IMR-90 (cell line): Measurements from ENCODE around the gene FOXN3. TPM values are rescaled to one million over a fixed set of nuclear protein-coding genes. Genes with fewer than 3 reads are reported as not detected.

Experiments
- ATAC-seq: fragments of 200-7000 bp; cut with Tn5 transposase; 2 replicates; pipeline ENCODE4 v1.9.1; 2020; ENCODE audit warnings: low read depth, mild to moderate bottlenecking, moderate library complexity
- BruUV-seq: library from RNA; stranded (reverse); fragments of 400-500 nt; replicated peaks from 2 replicates; lab custom pipeline; 2021; lab: Mats Ljungman, UMichigan
- CTCF ChIA-PET: fragments of 300-600 bp; formaldehyde crosslinking; extraction: SDS; loops from one replicate; lab custom pipeline; 2021; ENCODE audit warnings: antibody characterized with exemption; lab: Yijun Ruan, JAX
- POLR2A ChIA-PET: fragments of 300-600 bp; sonication (Branson Sonifier 250); formaldehyde crosslinking; loops from one replicate; lab custom pipeline; 2022; ENCODE audit warnings: antibody characterized with exemption; ENCODE audit not compliant: unreplicated experiment; lab: Charles Lee
- DNase-seq: peaks from one replicate; pipeline ENCODE4 v3.0.0; 2013
- H2AFZ ChIP-seq: replicated peaks from 2 replicates; pipeline ENCODE3; 2013; ENCODE audit warnings: low read length, mild to moderate bottlenecking; ENCODE audit not compliant: poor library complexity
- H2AK5ac ChIP-seq: 2 replicates; pipeline ENCODE4 v1.6.1; 2013; ENCODE audit warnings: low read depth, low read length, inconsistent platforms
- H2AK9ac ChIP-seq: replicated peaks from 2 replicates; pipeline ENCODE3; 2013; ENCODE audit warnings: mild to moderate bottlenecking, low read depth, low read length, moderate library complexity; ENCODE audit not compliant: poor library complexity
- H2BK120ac ChIP-seq: 2 replicates; pipeline ENCODE4 v1.6.1; 2013; ENCODE audit warnings: low read depth, low read length, inconsistent platforms
- H2BK15ac ChIP-seq: 3 replicates; pipeline ENCODE4 v1.6.1; 2013; ENCODE audit warnings: low read depth, low read length, inconsistent platforms
- H2BK20ac ChIP-seq: 2 replicates; pipeline ENCODE4 v1.6.1; 2013; ENCODE audit warnings: low read depth, mild to moderate bottlenecking, inconsistent platforms, low read length, moderate library complexity
- H2BK5ac ChIP-seq: 2 replicates; pipeline ENCODE4 v1.6.1; 2013; ENCODE audit warnings: mild to moderate bottlenecking, low read depth, low read length, inconsistent platforms; ENCODE audit not compliant: poor library complexity, severe bottlenecking
- H3K14ac ChIP-seq: replicated peaks from 2 replicates; pipeline ENCODE4 v1.6.1; 2013; ENCODE audit warnings: low read depth, low read length, inconsistent platforms
- H3K18ac ChIP-seq: 2 replicates; pipeline ENCODE4 v1.6.1; 2013; ENCODE audit warnings: low read depth, low read length, control low read depth
- H3K23ac ChIP-seq: 2 replicates; pipeline ENCODE4 v1.6.1; 2013; ENCODE audit warnings: low read depth, low read length, inconsistent platforms
- H3K27ac ChIP-seq: 2 replicates; pipeline ENCODE4 v1.5.1; 2013; ENCODE audit warnings: mild to moderate bottlenecking, control low read depth, low read length; ENCODE audit not compliant: insufficient read depth
- H3K27me3 ChIP-seq: 2 replicates; pipeline ENCODE4 v1.6.1; 2013; ENCODE audit warnings: low read length; ENCODE audit not compliant: control insufficient read depth, insufficient read depth
- H3K36me3 ChIP-seq: 2 replicates; pipeline ENCODE4 v1.6.1; 2013; ENCODE audit warnings: low read length, mixed read lengths; ENCODE audit not compliant: control insufficient read depth, insufficient read depth
- H3K4ac ChIP-seq: 2 replicates; pipeline ENCODE4 v1.6.1; 2013; ENCODE audit warnings: low read depth, low read length, inconsistent platforms
- H3K4me1 ChIP-seq: 2 replicates; pipeline ENCODE4 v1.6.1; 2013; ENCODE audit warnings: low read length, mixed read lengths; ENCODE audit not compliant: control insufficient read depth, insufficient read depth
- H3K4me2 ChIP-seq: 2 replicates; pipeline ENCODE4 v1.6.1; 2013; ENCODE audit warnings: low read depth, mild to moderate bottlenecking, control low read depth, low read length, moderate library complexity
- H3K4me3 ChIP-seq: 2 replicates; pipeline ENCODE4 v1.5.1; 2013; ENCODE audit warnings: low read depth, mild to moderate bottlenecking, control low read depth, low read length, moderate library complexity; ENCODE audit not compliant: insufficient read depth
- H3K56ac ChIP-seq: 2 replicates; pipeline ENCODE4 v1.6.1; 2013; ENCODE audit warnings: low read length, inconsistent platforms; ENCODE audit not compliant: insufficient read depth; ENCODE audit errors: extremely low read depth
- H3K79me1 ChIP-seq, 2 experiments: 2 replicates each; pipeline ENCODE4 v1.6.1; 2013; ENCODE audit warnings: low read length in 2 of 2, inconsistent platforms in 1 of 2, low read depth in 1 of 2
- H3K9ac ChIP-seq: 2 replicates; pipeline ENCODE4 v1.6.1; 2013; ENCODE audit warnings: low read depth, low read length, control low read depth
- H3K9me1 ChIP-seq: 2 replicates; pipeline ENCODE4 v1.6.1; 2013; ENCODE audit warnings: low read length, inconsistent platforms; ENCODE audit not compliant: insufficient read depth
- H3K9me3 ChIP-seq: 2 replicates; pipeline ENCODE4 v1.6.1; 2013; ENCODE audit warnings: low read length; ENCODE audit not compliant: control insufficient read depth, insufficient read depth
- H4K20me1 ChIP-seq: 2 replicates; pipeline ENCODE4 v1.6.1; 2013; ENCODE audit warnings: low read length, inconsistent platforms; ENCODE audit not compliant: insufficient read depth
- H4K5ac ChIP-seq: 2 replicates; pipeline ENCODE4 v1.6.1; 2013; ENCODE audit warnings: mild to moderate bottlenecking, low read depth, low read length, control low read depth
- H4K8ac ChIP-seq, 2 experiments: 2 replicates each; pipeline ENCODE4 v1.6.1; 2013; ENCODE audit warnings: low read depth in 2 of 2, low read length in 2 of 2, control low read depth in 1 of 2, inconsistent platforms in 1 of 2
- H4K91ac ChIP-seq: 2 replicates; pipeline ENCODE4 v1.6.1; 2013; ENCODE audit warnings: low read depth, low read length, inconsistent platforms; ENCODE audit not compliant: insufficient read depth
- BHLHE40 ChIP-seq: fragments of 150-350 bp; IDR thresholded peaks from 2 replicates; pipeline ENCODE4 v1.6.1; 2016; ENCODE audit warnings: mild to moderate bottlenecking, low read depth, low read length
- CEBPB ChIP-seq: IDR thresholded peaks from 2 replicates; pipeline ENCODE4 v1.6.1; 2012; ENCODE audit warnings: low read depth, low read length, improper control_type of control experiment
- CHD1 ChIP-seq: IDR thresholded peaks from 2 replicates; pipeline ENCODE4 v1.6.1; 2012; ENCODE audit warnings: low read depth, low read length, improper control_type of control experiment
- ELK1 ChIP-seq: fragments of 150-350 bp; IDR thresholded peaks from 2 replicates; pipeline ENCODE4 v1.6.1; 2016; ENCODE audit warnings: low read depth, mild to moderate bottlenecking, low read length, moderate library complexity, borderline replicate concordance
- FOS ChIP-seq: fragments of 150-350 bp; IDR thresholded peaks from 2 replicates; pipeline ENCODE4 v1.6.1; 2016; ENCODE audit warnings: low read depth, low read length
- MAFK ChIP-seq: IDR thresholded peaks from 2 replicates; pipeline ENCODE4 v1.6.1; 2012; ENCODE audit warnings: low read depth, low read length, improper control_type of control experiment
- MAZ ChIP-seq: IDR thresholded peaks from 2 replicates; pipeline ENCODE4 v1.6.1; 2012; ENCODE audit warnings: low read depth, mild to moderate bottlenecking, low read length, improper control_type of control experiment, moderate library complexity, borderline replicate concordance
- MXI1 ChIP-seq: IDR thresholded peaks from 2 replicates; pipeline ENCODE4 v1.6.1; 2012; ENCODE audit warnings: low read depth, mild to moderate bottlenecking, low read length, moderate library complexity, borderline replicate concordance
- NFE2L2 ChIP-seq: fragments of 150-350 bp; IDR thresholded peaks from 2 replicates; pipeline ENCODE4 v1.6.1; 2016; ENCODE audit warnings: low read depth, mild to moderate bottlenecking, low read length
- POLR2A ChIP-seq: IDR thresholded peaks from 2 replicates; pipeline ENCODE4 v1.6.1; 2012; ENCODE audit warnings: mild to moderate bottlenecking, low read depth, low read length
- RAD21 ChIP-seq: IDR thresholded peaks from 2 replicates; pipeline ENCODE4 v1.6.1; 2012; ENCODE audit warnings: low read length, improper control_type of control experiment
- RCOR1 ChIP-seq: IDR thresholded peaks from 2 replicates; pipeline ENCODE4 v1.6.1; 2012; ENCODE audit warnings: mild to moderate bottlenecking, low read length, improper control_type of control experiment; ENCODE audit not compliant: insufficient replicate concordance
- RFX5 ChIP-seq: IDR thresholded peaks from 2 replicates; pipeline ENCODE4 v1.8.0; 2012; ENCODE audit warnings: low read depth, mild to moderate bottlenecking, low read length, moderate library complexity
- SMC3 ChIP-seq: fragments of 150-350 bp; IDR thresholded peaks from 2 replicates; pipeline ENCODE4 v1.6.1; 2016; ENCODE audit warnings: low read depth, mild to moderate bottlenecking, antibody characterized with exemption, low read length, moderate library complexity
- USF2 ChIP-seq: fragments of 150-350 bp; IDR thresholded peaks from 2 replicates; pipeline ENCODE4 v1.6.1; 2017; ENCODE audit warnings: mild to moderate bottlenecking, antibody characterized with exemption, low read length, low read depth
- WGBS, 2 experiments: methylation state at CpG; one replicate each; pipeline versions ENCODE4 v1.1.5 to v1.1.7; 2013; ENCODE audit warnings: missing lambda C conversion rate in 2 of 2; ENCODE audit not compliant: insufficient read length in 1 of 2; ENCODE audit errors: extremely low coverage in 2 of 2; 5-methylcytosine and 5-hydroxymethylcytosine counted together
- dilution Hi-C: fragments of 300-500 bp; cut with HindIII; formaldehyde crosslinking; loops from one replicate; pipeline ENCODE4 v1.14.3; 2018; ENCODE audit warnings: low sequenced_read_pairs; ENCODE audit not compliant: unreplicated experiment
- in situ Hi-C: fragments of 300-500 bp; cut with MboI; formaldehyde crosslinking; loops from 3 replicates; pipeline ENCODE4 v1.14.3; 2019; ENCODE audit warnings: low sequenced_read_pairs, inconsistent platforms, mixed read lengths
- intact Hi-C: fragments of 100-400 bp; cut with micrococcal nuclease; formaldehyde crosslinking; loops from 2 replicates; pipeline ENCODE4 v1.10.0; 2022
- polyA plus RNA-seq, 3 experiments: library from polyadenylated mRNA; depleted of rRNA; stranded (reverse); fragments of >200 nt; gene quantifications; 2 replicates each; pipeline ENCODE4 v1.2.3, GENCODE V29; 2012; ENCODE audit warnings: low replicate concordance in 1 of 3
- total RNA-seq: library from RNA; depleted of rRNA; stranded (reverse); fragments of >200 nt; gene quantifications from 2 replicates; pipeline ENCODE4 v1.2.3, GENCODE V29; 2012
- TF ChIP-seq, protein P1 (sequence below): conservative IDR thresholded peaks from 2 replicates; pipeline ENCODE4 v1.5.1; 2012; ENCODE audit warnings: mild to moderate bottlenecking, low read depth, low read length, improper control_type of control experiment

FOXN3 gene
- total and polyA plus RNA-seq, 2 of the 4 experiments (the other 2 are of a cell fraction) = 22.6 to 33.7 TPM

DNA sequence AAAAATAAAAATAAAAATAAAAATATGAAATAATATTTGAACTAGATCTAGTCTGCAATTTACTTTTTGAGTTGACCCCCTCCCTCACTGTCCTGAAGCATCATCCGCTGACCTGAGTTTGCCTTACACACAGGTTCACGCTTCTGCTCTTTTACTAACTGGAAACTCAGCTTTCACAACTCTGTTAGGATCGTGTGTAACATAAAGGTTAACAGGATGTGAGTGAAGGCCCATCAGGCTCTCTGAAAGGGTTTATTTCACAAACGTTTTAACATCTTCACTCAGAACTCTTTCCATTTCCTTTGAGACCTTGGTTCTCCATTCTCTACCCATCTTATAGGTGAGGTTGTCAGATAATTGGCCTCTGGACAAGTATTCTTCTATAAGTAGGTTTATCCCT, 191.4 kb downstream of the FOXN3 start:
- H2BK5ac ChIP-seq = no peak overlapping the region
- ChIA-PET POLR2A (no interaction called here), CTCF (interaction anchor here (0.6 kb wide), 1 partner anchor 323 kb away, joined by 4 read pairs; no protein-coding TSS in a partner anchor)
- BruUV-seq = no TSS peak
- H2AK5ac ChIP-seq = no peak overlapping the region
- H4K5ac ChIP-seq = no peak overlapping the region
- no peak overlapping the region for H3K4ac ChIP-seq
- H3K4me2 ChIP-seq = no peak overlapping the region
- no peak overlapping the region for H2BK15ac ChIP-seq
- no peak overlapping the region for H2AFZ ChIP-seq
- no peak overlapping the region for H2BK120ac ChIP-seq
- peaks cover 4% of the 10 kb centered on the region for H3K36me3 ChIP-seq
- peaks cover 29% of the 10 kb centered on the region for H3K9me1 ChIP-seq
- H2BK20ac ChIP-seq = no peak overlapping the region
- WGBS, 2 experiments = no CpG with 5 or more reads among the region's 4 CpGs
- H4K8ac ChIP-seq = no peak overlapping the region
- no peak overlapping the region for H3K56ac ChIP-seq
- H2AK9ac ChIP-seq = no peak overlapping the region
- TF ChIP-seq MAZ = no peak
- TF ChIP-seq, protein P1, sequence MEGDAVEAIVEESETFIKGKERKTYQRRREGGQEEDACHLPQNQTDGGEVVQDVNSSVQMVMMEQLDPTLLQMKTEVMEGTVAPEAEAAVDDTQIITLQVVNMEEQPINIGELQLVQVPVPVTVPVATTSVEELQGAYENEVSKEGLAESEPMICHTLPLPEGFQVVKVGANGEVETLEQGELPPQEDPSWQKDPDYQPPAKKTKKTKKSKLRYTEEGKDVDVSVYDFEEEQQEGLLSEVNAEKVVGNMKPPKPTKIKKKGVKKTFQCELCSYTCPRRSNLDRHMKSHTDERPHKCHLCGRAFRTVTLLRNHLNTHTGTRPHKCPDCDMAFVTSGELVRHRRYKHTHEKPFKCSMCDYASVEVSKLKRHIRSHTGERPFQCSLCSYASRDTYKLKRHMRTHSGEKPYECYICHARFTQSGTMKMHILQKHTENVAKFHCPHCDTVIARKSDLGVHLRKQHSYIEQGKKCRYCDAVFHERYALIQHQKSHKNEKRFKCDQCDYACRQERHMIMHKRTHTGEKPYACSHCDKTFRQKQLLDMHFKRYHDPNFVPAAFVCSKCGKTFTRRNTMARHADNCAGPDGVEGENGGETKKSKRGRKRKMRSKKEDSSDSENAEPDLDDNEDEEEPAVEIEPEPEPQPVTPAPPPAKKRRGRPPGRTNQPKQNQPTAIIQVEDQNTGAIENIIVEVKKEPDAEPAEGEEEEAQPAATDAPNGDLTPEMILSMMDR = no peak
- TF ChIP-seq POLR2A = no peak
- no peak for TF ChIP-seq ELK1
- no peak for TF ChIP-seq MAFK
- TF ChIP-seq RCOR1 = no peak
- TF ChIP-seq SMC3 = no peak
- no peak for TF ChIP-seq BHLHE40
- TF ChIP-seq USF2 = no peak
- no peak for TF ChIP-seq CHD1
- TF ChIP-seq RAD21 = no peak
- TF ChIP-seq NFE2L2 = no peak
- no peak for TF ChIP-seq CEBPB
- no peak for TF ChIP-seq MXI1
- no peak for TF ChIP-seq RFX5
- TF ChIP-seq FOS = no peak
- H3K14ac ChIP-seq = no peak overlapping the region; the same call in 1 of the 2 replicates
- in situ Hi-C loops = no loop called here
- H3K27ac ChIP-seq = no peak overlapping the region
- peaks cover 24 to 70% of the 10 kb centered on the region in 2 experiments for H3K79me1 ChIP-seq
- H3K9ac ChIP-seq = no peak overlapping the region
- H3K9me3 ChIP-seq = no peaks in the 10 kb centered on the region
- no peaks in the 10 kb centered on the region for H3K27me3 ChIP-seq
- dilution Hi-C loops = no loop called here
- no peak overlapping the region for H3K23ac ChIP-seq
- intact Hi-C loops = no loop called here
- no peak for ATAC-seq
- H4K20me1 ChIP-seq = peaks cover 42% of the 10 kb centered on the region
- no peak overlapping the region for H4K91ac ChIP-seq
- H3K4me1 ChIP-seq = peaks cover 7% of the 10 kb centered on the region
- H3K4me3 ChIP-seq = no peak overlapping the region
- no peak for DNase-seq
- H3K18ac ChIP-seq = no peak overlapping the region
